MV-4-11 (cell line): ENCODE results near the gene EPHB2.
A peak's percentile ranks its signal among the peaks of the same experiment; 100 is the strongest.

Experiments used
- DNase-seq: peaks from one replicate; lab custom pipeline; 2025; lab: John Stamatoyannopoulos, UW

Gene EPHB2

GRCh38 chr1:22780696-22781095, 70.1 kb downstream of the EPHB2 start:
- no peak for DNase-seq

- DNase-seq, result no peak
Measured at GRCh38 chr1:22781483-22781882, 70.8 kb downstream of the EPHB2 start.

- DNase-seq, result no peak
Measured at GRCh38 chr1:22782406-22782805, 71.8 kb downstream of the EPHB2 start.

GRCh38 chr1:22784317-22784716, 73.7 kb downstream of the EPHB2 start:
- no peak for DNase-seq

- DNase-seq, result no peak
Measured at GRCh38 chr1:22784737-22785136, 74.1 kb downstream of the EPHB2 start.

GRCh38 chr1:22786101-22786500, 75.5 kb downstream of the EPHB2 start:
- DNase-seq, result no peak

- no peak for DNase-seq
Measured at GRCh38 chr1:22786719-22787489, 76.3 kb downstream of the EPHB2 start.

- DNase-seq, result no peak
Measured at GRCh38 chr1:22787636-22788035, 77.0 kb downstream of the EPHB2 start.

- no peak for DNase-seq
Measured at GRCh38 chr1:22788254-22788661, 77.6 kb downstream of the EPHB2 start.

- no peak for DNase-seq
Measured at GRCh38 chr1:22789356-22789994, 78.8 kb downstream of the EPHB2 start.

GRCh38 chr1:22790232-22791008, 79.8 kb downstream of the EPHB2 start:
- DNase-seq, result no peak

- DNase-seq, result no peak
Measured at GRCh38 chr1:22791831-22792347, 81.2 kb downstream of the EPHB2 start.

- DNase-seq, result no peak
Measured at GRCh38 chr1:22792396-22793160, 81.9 kb downstream of the EPHB2 start.

GRCh38 chr1:22793647-22794046, 83.0 kb downstream of the EPHB2 start:
- DNase-seq, result no peak

- peak; percentile 52 for DNase-seq
Measured at GRCh38 chr1:22794647-22795365, 84.2 kb downstream of the EPHB2 start.

- no peak for DNase-seq
Measured at GRCh38 chr1:22795366-22795714, 84.7 kb downstream of the EPHB2 start.

GRCh38 chr1:22796642-22797041, 86.0 kb downstream of the EPHB2 start:
- DNase-seq, result no peak

GRCh38 chr1:22798083-22798482, 87.4 kb downstream of the EPHB2 start:
- no peak for DNase-seq

GRCh38 chr1:22799971-22800370, 89.3 kb downstream of the EPHB2 start:
- DNase-seq, result no peak

- no peak for DNase-seq
Measured at GRCh38 chr1:22800629-22801028, 90.0 kb downstream of the EPHB2 start.

GRCh38 chr1:22801347-22801746, 90.7 kb downstream of the EPHB2 start:
- DNase-seq, result no peak
